HepG2 (cell line): ENCODE measurements around the gene PREP. TPM values are rescaled to one million over a fixed set of nuclear protein-coding genes. Genes with fewer than 3 reads are reported as not detected.

Source experiments
- ATF3 ChIP-seq: sonication (generic); formaldehyde crosslinking; IDR thresholded peaks from 2 replicates; pipeline ENCODE4 v1.4.0; 2020; ENCODE audit warnings: missing genetic modification reagents
- DDIT3 ChIP-seq: sonication (generic); formaldehyde crosslinking; IDR thresholded peaks from 2 replicates; pipeline ENCODE4 v1.4.0; 2020; ENCODE audit warnings: mild to moderate bottlenecking, missing genetic modification reagents
- ESRRA ChIP-seq: sonication (generic); formaldehyde crosslinking; IDR thresholded peaks from 2 replicates; pipeline ENCODE4 v1.5.1; 2020; ENCODE audit warnings: mild to moderate bottlenecking, low read depth, missing genetic modification reagents
- FOXA1 ChIP-seq, 2 experiments: fragments of 450-650 bp in 1 of 2; sonication (generic) in 1 of 2; formaldehyde crosslinking in 1 of 2; IDR thresholded peaks; 2 replicates each; pipeline versions ENCODE4 v1.4.0 to v1.6.1; 2016 to 2020; ENCODE audit warnings: missing genetic modification reagents in 1 of 2
- ISX ChIP-seq: sonication (generic); formaldehyde crosslinking; conservative IDR thresholded peaks from 2 replicates; pipeline ENCODE4 v1.5.0; 2020; ENCODE audit warnings: missing genetic modification reagents
- KDM3A ChIP-seq: IDR thresholded peaks from 2 replicates; pipeline ENCODE4 v1.6.1; 2018; ENCODE audit warnings: low read depth, missing compliant biosample characterization
- MAF1 ChIP-seq: sonication (generic); formaldehyde crosslinking; IDR thresholded peaks from 2 replicates; pipeline ENCODE4 v1.5.0; 2020; ENCODE audit warnings: missing genetic modification reagents, borderline replicate concordance
- NCOA5 ChIP-seq: sonication (generic); formaldehyde crosslinking; IDR thresholded peaks from 2 replicates; pipeline ENCODE4 v1.4.0; 2020; ENCODE audit warnings: missing genetic modification reagents
- RARA ChIP-seq: IDR thresholded peaks from 2 replicates; pipeline ENCODE4 v1.6.1; 2016; ENCODE audit warnings: missing genetic modification reagents, missing compliant biosample characterization
- RXRB ChIP-seq: IDR thresholded peaks from 2 replicates; pipeline ENCODE4 v1.6.1; 2016; ENCODE audit warnings: borderline replicate concordance, missing genetic modification reagents, missing compliant biosample characterization
- SCMH1 ChIP-seq: sonication (generic); formaldehyde crosslinking; IDR thresholded peaks from 2 replicates; pipeline ENCODE4 v1.9.0; 2021; ENCODE audit warnings: missing genetic modification reagents, mild to moderate bottlenecking, borderline replicate concordance
- SRSF4 ChIP-seq: fragments of 200-400 bp; formaldehyde crosslinking; IDR thresholded peaks from one replicate; pipeline ENCODE4 v1.6.1; 2018; ENCODE audit warnings: mild to moderate bottlenecking, low read depth, low read length, moderate library complexity; ENCODE audit not compliant: poor library complexity, severe bottlenecking
- THRA ChIP-seq: sonication (generic); formaldehyde crosslinking; IDR thresholded peaks from 2 replicates; pipeline ENCODE4 v1.4.0; 2020; ENCODE audit warnings: missing genetic modification reagents, borderline replicate concordance
- XRCC5 ChIP-seq: fragments of 200-400 bp; formaldehyde crosslinking; optimal IDR thresholded peaks from 2 replicates; pipeline ENCODE3; 2017; ENCODE audit warnings: mild to moderate bottlenecking, low read length
- ZBTB14 ChIP-seq: sonication (generic); formaldehyde crosslinking; IDR thresholded peaks from 2 replicates; pipeline ENCODE4 v1.4.0; 2020; ENCODE audit warnings: missing genetic modification reagents
- ZBTB4 ChIP-seq: sonication (generic); formaldehyde crosslinking; IDR thresholded peaks from 2 replicates; pipeline ENCODE4 v1.4.0; 2020; ENCODE audit warnings: missing genetic modification reagents, mild to moderate bottlenecking, borderline replicate concordance
- ZFYVE20 ChIP-seq: sonication (generic); formaldehyde crosslinking; IDR thresholded peaks from 2 replicates; pipeline ENCODE4 v1.8.0; 2023; ENCODE audit warnings: low read depth, mild to moderate bottlenecking, moderate library complexity, missing genetic modification reagents, borderline replicate concordance
- ZNF274 ChIP-seq: sonication (generic); formaldehyde crosslinking; IDR thresholded peaks from 2 replicates; pipeline ENCODE4 v1.5.1; 2020; ENCODE audit warnings: mild to moderate bottlenecking, missing genetic modification reagents
- ZNF276 ChIP-seq: sonication (generic); formaldehyde crosslinking; IDR thresholded peaks from 2 replicates; pipeline ENCODE4 v1.4.0; 2020; ENCODE audit warnings: mild to moderate bottlenecking, low read depth, missing genetic modification reagents
- ZNF484 ChIP-seq: sonication (generic); formaldehyde crosslinking; IDR thresholded peaks from 2 replicates; pipeline ENCODE4 v1.5.1; 2020; ENCODE audit warnings: mild to moderate bottlenecking, low read depth, missing genetic modification reagents, borderline replicate concordance
- ZNF607 ChIP-seq: sonication (generic); formaldehyde crosslinking; IDR thresholded peaks from 2 replicates; pipeline ENCODE4 v1.5.1; 2020; ENCODE audit warnings: missing genetic modification reagents, mild to moderate bottlenecking, borderline replicate concordance
- polyA plus RNA-seq, 8 experiments: library from polyadenylated mRNA; depleted of rRNA in 3 of 8; stranded (reverse) in 7 of 8; unstranded in 1 of 8; fragments of >200 nt; fragmentation: Illumina TruSeq in 4 of 8; extraction: Trizol in 4 of 8; gene quantifications; 2 replicates each; pipeline versions ENCODE4 v1.2.1 to v1.2.3, GENCODE V29; 2011 to 2016; ENCODE audit warnings: low read depth in 4 of 8, missing spikeins in 1 of 8, mixed read lengths in 1 of 8; ENCODE audit not compliant: insufficient read depth in 1 of 8
- total RNA-seq, 5 experiments: library from RNA; depleted of rRNA; stranded (reverse); fragments of >200 nt; fragmentation: Illumina TruSeq; extraction: Trizol; gene quantifications; 2 replicates each; pipeline ENCODE4 v1.2.3, GENCODE V29; 2016; ENCODE audit warnings: low read depth in 1 of 5

The PREP gene
- total and polyA plus RNA-seq, 2 of the 13 experiments (the other 11 are each of a cell fraction or from before 2014, with no cell fraction given), result 12.6 to 15.9 TPM

GRCh38 chr6:105428342-105428957 is 25.6 kb upstream of the PREP start (continued):
- TF ChIP-seq ZNF607 (CRISPR knock-in tag) (no peak), ZBTB14 (CRISPR knock-in tag) (no peak), ISX (no peak), SRSF4 (no peak), ATF3 (CRISPR knock-in tag) (no peak), RXRB (peak; percentile 35; the same call in 1 of the 2 replicates), ZNF484 (CRISPR knock-in tag) (no peak), SCMH1 (no peak), KDM3A (no peak), ZNF276 (CRISPR knock-in tag) (no peak), XRCC5 (no peak), RARA (peak; percentile 28; the same call in 1 of the 2 replicates), FOXA1 (IDR thresholded peaks at IDR 0.05) (no peak), FOXA1 (CRISPR knock-in tag; IDR thresholded peaks at IDR 0.05) (peak; percentile 51), DDIT3 (CRISPR knock-in tag) (no peak), NCOA5 (CRISPR knock-in tag) (no peak), ZFYVE20 (CRISPR knock-in tag) (no peak), MAF1 (CRISPR knock-in tag) (no peak), THRA (CRISPR knock-in tag) (no peak), ESRRA (CRISPR knock-in tag) (no peak), ZBTB4 (no peak), ZNF274 (CRISPR knock-in tag) (no peak)
